H1 (cell line): ENCODE results near the gene HTR3D. TPM values are rescaled to one million over a fixed set of nuclear protein-coding genes. Genes with fewer than 3 reads are reported as not detected.

Experiments used
- CTCF ChIA-PET: fragments of 300-600 bp; sonication (Branson Sonifier 250); formaldehyde crosslinking; loops from one replicate; lab custom pipeline; 2021; ENCODE audit not compliant: partially characterized antibody; lab: Charles Lee
- POLR2A ChIA-PET: fragments of 300-600 bp; sonication (Branson Sonifier 250); formaldehyde crosslinking; loops from one replicate; lab custom pipeline; 2021; ENCODE audit warnings: inconsistent platforms; ENCODE audit not compliant: partially characterized antibody; lab: Charles Lee
- DNase-seq, 2 experiments: peaks; one replicate each; pipeline versions ENCODE4 v3.0.0 to v3.0.0-alpha.2; 2010 to 2022; ENCODE audit warnings: low spot score in 2 of 2, low read depth in 1 of 2, mixed read lengths in 1 of 2
- FAIRE-seq: peaks from 2 replicates; lab custom pipeline; 2011; peaks lifted over from hg19 to GRCh38; lab: Jason Lieb, UNC
- H2AFZ ChIP-seq: 2 replicates; pipeline ENCODE4 v1.8.1; 2012; ENCODE audit warnings: low read length, inconsistent platforms
- H2AK5ac ChIP-seq: 2 replicates; pipeline ENCODE4 v1.6.1; 2013; ENCODE audit warnings: low read depth, low read length
- H2BK120ac ChIP-seq: replicated peaks from 2 replicates; pipeline ENCODE3; 2013; ENCODE audit warnings: low read depth, low read length, inconsistent platforms
- H2BK12ac ChIP-seq: 2 replicates; pipeline ENCODE4 v1.6.1; 2013; ENCODE audit warnings: low read depth, low read length
- H2BK15ac ChIP-seq: 2 replicates; pipeline ENCODE4 v1.6.1; 2013; ENCODE audit warnings: low read length
- H2BK20ac ChIP-seq: 2 replicates; pipeline ENCODE4 v1.6.1; 2013; ENCODE audit warnings: low read length
- H2BK5ac ChIP-seq: 2 replicates; pipeline ENCODE4 v1.6.1; 2013; ENCODE audit warnings: low read depth, low read length
- H3K14ac ChIP-seq: 2 replicates; pipeline ENCODE4 v1.6.1; 2013; ENCODE audit warnings: inconsistent platforms; ENCODE audit not compliant: insufficient read length
- H3K18ac ChIP-seq: 2 replicates; pipeline ENCODE4 v1.6.1; 2013; ENCODE audit warnings: low read length; ENCODE audit errors: extremely low read depth
- H3K23ac ChIP-seq: 2 replicates; pipeline ENCODE4 v1.6.1; 2013; ENCODE audit warnings: inconsistent platforms; ENCODE audit not compliant: insufficient read length
- H3K23me2 ChIP-seq: 2 replicates; pipeline ENCODE4 v1.6.1; 2013; ENCODE audit warnings: low read depth, low read length
- H3K27ac ChIP-seq: 2 replicates; pipeline ENCODE4 v1.6.1; 2011; ENCODE audit warnings: low read depth, low read length, inconsistent platforms
- H3K27me3 ChIP-seq, 4 experiments: replicated peaks in 1 of 4; 1 replicate in 1 of 4; 2 replicates in 3 of 4; pipeline versions ENCODE4 v1.6.1 to v1.8.1; 2011 to 2013; ENCODE audit warnings: low read length in 3 of 4, mild to moderate bottlenecking in 3 of 4, inconsistent platforms in 2 of 4, mixed read lengths in 2 of 4, moderate library complexity in 1 of 4; ENCODE audit not compliant: control insufficient read depth in 3 of 4, insufficient read depth in 3 of 4; ENCODE audit errors: extremely low read depth in 1 of 4
- H3K36me3 ChIP-seq, 4 experiments: 2 replicates each; pipeline versions ENCODE4 v1.6.1 to v1.8.1; 2011 to 2013; ENCODE audit warnings: mild to moderate bottlenecking in 4 of 4, low read length in 3 of 4, moderate library complexity in 2 of 4, control low read depth in 1 of 4, inconsistent platforms in 1 of 4; ENCODE audit not compliant: insufficient read depth in 4 of 4, control insufficient read depth in 2 of 4
- H3K4ac ChIP-seq: replicated peaks from 2 replicates; pipeline ENCODE3; 2013; ENCODE audit warnings: low read length, low read depth, mixed read lengths, inconsistent platforms; ENCODE audit not compliant: insufficient read length
- H3K4me1 ChIP-seq, 4 experiments: replicated peaks in 1 of 4; 1 replicate in 1 of 4; 2 replicates in 3 of 4; pipeline versions ENCODE4 v1.6.1 to v1.8.1; 2011 to 2013; ENCODE audit warnings: low read length in 3 of 4, inconsistent platforms in 2 of 4, mixed read lengths in 1 of 4; ENCODE audit not compliant: insufficient read depth in 4 of 4, control insufficient read depth in 3 of 4
- H3K4me2 ChIP-seq, 2 experiments: 2 replicates each; pipeline versions ENCODE4 v1.6.1 to v1.8.1; 2011 to 2013; ENCODE audit warnings: low read depth in 2 of 2, low read length in 2 of 2, control low read depth in 1 of 2, inconsistent platforms in 1 of 2, mild to moderate bottlenecking in 1 of 2; ENCODE audit not compliant: insufficient read depth in 1 of 2
- H3K4me3 ChIP-seq, 4 experiments: fragments of 200-600, 300-600 bp in 1 of 4; sonication (generic), shearing (Covaris generic), sonication (Bioruptor Twin) in 1 of 4; 2 replicates each; pipeline versions ENCODE4 v1.5.1 to v1.8.1; 2011 to 2016; ENCODE audit warnings: low read length in 4 of 4, low read depth in 3 of 4, control low read depth in 2 of 4, inconsistent platforms in 2 of 4, mild to moderate bottlenecking in 2 of 4, mixed read lengths in 1 of 4, moderate library complexity in 1 of 4; ENCODE audit not compliant: insufficient read depth in 2 of 4; ENCODE audit errors: extremely low read depth in 1 of 4
- H3K56ac ChIP-seq: replicated peaks from 2 replicates; pipeline ENCODE3; 2013; ENCODE audit warnings: low read depth, mild to moderate bottlenecking, mixed read lengths, low read length, inconsistent platforms; ENCODE audit not compliant: insufficient read length
- H3K79me1 ChIP-seq: 2 replicates; pipeline ENCODE4 v1.6.1; 2013; ENCODE audit warnings: low read depth, low read length, control low read depth
- H3K79me2 ChIP-seq, 2 experiments: 2 replicates each; pipeline versions ENCODE4 v1.6.1 to v1.8.1; 2012 to 2013; ENCODE audit warnings: low read length in 2 of 2, mild to moderate bottlenecking in 2 of 2, inconsistent platforms in 1 of 2; ENCODE audit not compliant: insufficient read depth in 2 of 2, control insufficient read depth in 1 of 2
- H3K9ac ChIP-seq, 4 experiments: replicated peaks in 1 of 4; 1 replicate in 1 of 4; 2 replicates in 3 of 4; pipeline versions ENCODE4 v1.6.1 to v1.8.1; 2011 to 2013; ENCODE audit warnings: low read depth in 3 of 4, low read length in 3 of 4, control low read depth in 2 of 4, mild to moderate bottlenecking in 2 of 4, moderate library complexity in 2 of 4, inconsistent platforms in 1 of 4; ENCODE audit errors: extremely low read depth in 1 of 4
- H3K9me3 ChIP-seq, 2 experiments: 2 replicates each; pipeline versions ENCODE4 v1.6.1 to v1.8.1; 2012 to 2013; ENCODE audit warnings: mild to moderate bottlenecking in 2 of 2, moderate library complexity in 2 of 2, control low read depth in 1 of 2, inconsistent platforms in 1 of 2, low read depth in 1 of 2, low read length in 1 of 2, mixed read lengths in 1 of 2; ENCODE audit not compliant: insufficient read depth in 2 of 2
- H4K20me1 ChIP-seq, 2 experiments: replicated peaks in 1 of 2; 2 replicates each; pipeline versions ENCODE3 to v1.8.1; 2011 to 2013; ENCODE audit warnings: inconsistent platforms in 2 of 2, low read length in 2 of 2, mild to moderate bottlenecking in 1 of 2; ENCODE audit not compliant: insufficient read depth in 2 of 2, control insufficient read depth in 1 of 2
- H4K5ac ChIP-seq: 2 replicates; pipeline ENCODE4 v1.6.1; 2013; ENCODE audit warnings: low read length, low read depth, mixed read lengths, inconsistent platforms; ENCODE audit not compliant: insufficient read length
- H4K8ac ChIP-seq: 2 replicates; pipeline ENCODE4 v1.8.0; 2013; ENCODE audit warnings: mild to moderate bottlenecking, moderate library complexity, low read length, inconsistent platforms; ENCODE audit not compliant: insufficient read depth; ENCODE audit errors: extremely low read depth
- H4K91ac ChIP-seq: replicated peaks from 2 replicates; pipeline ENCODE3; 2013; ENCODE audit warnings: low read length, mixed read lengths, inconsistent platforms; ENCODE audit not compliant: insufficient read length
- WGBS, 2 experiments: shearing (Covaris generic) in 1 of 2; methylation state at CpG; one replicate each; pipeline versions ENCODE4 v1.1.6 to v1.1.7; 2013 to 2015; ENCODE audit warnings: low lambda C conversion rate in 2 of 2, mixed read lengths in 2 of 2, inconsistent platforms in 1 of 2, low coverage in 1 of 2, missing lambda C conversion rate in 1 of 2; ENCODE audit not compliant: insufficient replicate concordance in 2 of 2, insufficient coverage in 1 of 2, insufficient read length in 1 of 2; ENCODE audit errors: extremely low coverage in 1 of 2, missing lambda C conversion rate in 1 of 2; 5-methylcytosine and 5-hydroxymethylcytosine counted together
- polyA plus RNA-seq, 7 experiments: library from polyadenylated mRNA; depleted of rRNA in 3 of 7; stranded (reverse) in 5 of 7; unstranded in 2 of 7; fragments of >200 nt in 5 of 7; fragments of 200-250 nt in 2 of 7; gene quantifications; 1 replicate in 5 of 7; 2 replicates in 1 of 7; 4 replicates in 1 of 7; pipeline versions ENCODE4 v1.2.1 to v1.2.3, GENCODE V29; 2011 to 2013; ENCODE audit warnings: missing spikeins in 2 of 7, mixed read lengths in 2 of 7
- total RNA-seq: library from RNA; stranded (reverse); fragmentation: NEBNext Ultra II Directional; extraction: Animal tissue kit (Norgen Biotek cat#: 25700); gene quantifications from 2 replicates; pipeline ENCODE4 v1.2.1, GENCODE V29; 2021

Gene HTR3D
- total and polyA plus RNA-seq, 2 of the 8 experiments (the other 6 are each of a cell fraction or from before 2014, with no cell fraction given): not detected

GRCh38 chr3:184011230-184011876 is 20.2 kb upstream of the HTR3D start:
- Histone ChIP-seq H2BK20ac (no peak overlapping the region), H3K9me3 (no peaks in the 10 kb centered on the region), H2BK12ac (no peak overlapping the region), H3K79me2 (peaks cover 0 to 13% of the 10 kb centered on the region in 2 experiments; a peak in 1 of 4 replicates), H3K18ac (no peak overlapping the region), H3K23ac (no peak overlapping the region), H2AFZ (no peak overlapping the region), H2AK5ac (no peak overlapping the region), H3K23me2 (no peaks in the 10 kb centered on the region), H3K27ac (no peak overlapping the region), H3K14ac (no peak overlapping the region), H3K4ac (no peak overlapping the region), H4K8ac (no peak overlapping the region), H4K91ac (no peak overlapping the region), H3K9ac (no peak overlapping the region), H3K56ac (no peak overlapping the region), H2BK120ac (no peak overlapping the region), H2BK15ac (no peak overlapping the region), H4K5ac (no peak overlapping the region), H3K79me1 (no peaks in the 10 kb centered on the region; the same call in 1 of the 2 replicates), H3K4me3 (no peak overlapping the region), H3K36me3 (peaks cover 0 to 23% (median 7%) of the 10 kb centered on the region in 4 experiments; a peak in 5 of 8 replicates), H3K4me1 (peaks cover 0 to 7% (median 3%) of the 10 kb centered on the region in 4 experiments; a peak in 3 of 7 replicates), H3K27me3 (no peaks in the 10 kb centered on the region), H4K20me1 (peaks cover 2 to 3% of the 10 kb centered on the region in 2 experiments), H3K4me2 (no peak overlapping the region), H2BK5ac (no peak overlapping the region)
- CTCF ChIA-PET: interaction anchor here (1.3 to 3.1 kb wide), 2 partner anchors 14 to 115 kb away, joined by 4 to 14 read pairs; no protein-coding TSS in a partner anchor
- no peak for DNase-seq
- 50% methylated on average over 4 of the region's 4 CpGs; no CpG with 5 or more reads in 1 of the 2 experiments for WGBS, 2 experiments
- FAIRE-seq: no peak
- POLR2A ChIA-PET: interaction anchor here (1.4 kb wide), 1 partner anchor 12 kb away, joined by 4 read pairs; no protein-coding TSS in a partner anchor
